Suprapubic skin (tissue), 3 donors: ENCODE data around the gene LCN9.

Source experiments
- EP300 ChIP-seq: sonication (generic); formaldehyde crosslinking; IDR thresholded peaks from one replicate; pipeline ENCODE4 v1.6.1; 2017; ENCODE audit warnings: antibody characterized with exemption
- POLR2A ChIP-seq, 2 donors: fragments of 450-650 bp; IDR thresholded peaks; one replicate each; pipeline ENCODE4 v1.6.1; 2017; ENCODE audit warnings: antibody characterized with exemption in 2 of 2, mild to moderate bottlenecking in 2 of 2, moderate library complexity in 2 of 2
- TF ChIP-seq, protein P1 (sequence below), 2 donors: fragments of 200-600 bp in 1 of 2; fragments of 450-650 bp in 1 of 2; sonication (generic) in 1 of 2; IDR thresholded peaks; one replicate each; pipeline ENCODE4 v1.5.1; 2016 to 2019; ENCODE audit warnings: antibody characterized with exemption in 2 of 2, mild to moderate bottlenecking in 1 of 2, moderate library complexity in 1 of 2

DNA sequence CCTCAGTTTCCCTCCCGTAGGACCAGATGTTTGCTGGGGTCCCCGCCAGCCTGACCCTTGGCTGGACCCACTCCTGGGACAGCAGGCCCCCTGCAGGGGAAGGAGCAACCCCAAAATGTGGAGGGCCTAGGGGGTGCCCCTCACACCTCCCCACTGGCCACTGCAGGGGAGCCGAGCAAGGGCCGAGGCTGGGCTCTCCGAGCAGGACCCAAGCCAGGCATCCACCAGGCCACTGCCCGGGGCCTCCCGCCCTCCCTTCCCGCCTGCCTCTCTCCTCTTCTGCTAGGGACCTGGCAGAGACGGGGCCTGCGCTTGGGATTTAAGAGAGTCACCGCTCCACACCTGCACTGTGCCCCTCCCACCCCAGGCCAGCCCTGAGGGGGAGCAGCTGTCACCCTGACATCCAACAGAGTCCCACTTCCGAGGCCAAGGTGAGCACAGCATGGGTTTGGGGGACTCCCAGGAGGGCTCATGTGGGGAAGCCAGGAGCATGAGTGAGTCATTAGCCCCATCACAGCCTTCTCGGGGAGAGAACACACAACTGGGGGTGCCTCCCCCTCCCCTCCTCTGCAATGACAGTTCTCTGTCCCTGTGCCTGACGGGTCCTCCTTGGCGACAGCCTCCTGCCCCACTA, 20.4 kb downstream of the LCN9 start:
- TF ChIP-seq, protein P1, sequence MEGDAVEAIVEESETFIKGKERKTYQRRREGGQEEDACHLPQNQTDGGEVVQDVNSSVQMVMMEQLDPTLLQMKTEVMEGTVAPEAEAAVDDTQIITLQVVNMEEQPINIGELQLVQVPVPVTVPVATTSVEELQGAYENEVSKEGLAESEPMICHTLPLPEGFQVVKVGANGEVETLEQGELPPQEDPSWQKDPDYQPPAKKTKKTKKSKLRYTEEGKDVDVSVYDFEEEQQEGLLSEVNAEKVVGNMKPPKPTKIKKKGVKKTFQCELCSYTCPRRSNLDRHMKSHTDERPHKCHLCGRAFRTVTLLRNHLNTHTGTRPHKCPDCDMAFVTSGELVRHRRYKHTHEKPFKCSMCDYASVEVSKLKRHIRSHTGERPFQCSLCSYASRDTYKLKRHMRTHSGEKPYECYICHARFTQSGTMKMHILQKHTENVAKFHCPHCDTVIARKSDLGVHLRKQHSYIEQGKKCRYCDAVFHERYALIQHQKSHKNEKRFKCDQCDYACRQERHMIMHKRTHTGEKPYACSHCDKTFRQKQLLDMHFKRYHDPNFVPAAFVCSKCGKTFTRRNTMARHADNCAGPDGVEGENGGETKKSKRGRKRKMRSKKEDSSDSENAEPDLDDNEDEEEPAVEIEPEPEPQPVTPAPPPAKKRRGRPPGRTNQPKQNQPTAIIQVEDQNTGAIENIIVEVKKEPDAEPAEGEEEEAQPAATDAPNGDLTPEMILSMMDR (IDR thresholded peaks at IDR 0.05), result no peak
- TF ChIP-seq POLR2A (IDR thresholded peaks at IDR 0.05) (no peak), EP300 (no peak)
